Measurements from ENCODE around the gene MEI1. TPM values are rescaled to one million over a fixed set of nuclear protein-coding genes. Genes with fewer than 3 reads are reported as not detected.

MEI1 gene
- total RNA-seq, 1 experiment from 2014 or later: 0.18 TPM

DNA sequence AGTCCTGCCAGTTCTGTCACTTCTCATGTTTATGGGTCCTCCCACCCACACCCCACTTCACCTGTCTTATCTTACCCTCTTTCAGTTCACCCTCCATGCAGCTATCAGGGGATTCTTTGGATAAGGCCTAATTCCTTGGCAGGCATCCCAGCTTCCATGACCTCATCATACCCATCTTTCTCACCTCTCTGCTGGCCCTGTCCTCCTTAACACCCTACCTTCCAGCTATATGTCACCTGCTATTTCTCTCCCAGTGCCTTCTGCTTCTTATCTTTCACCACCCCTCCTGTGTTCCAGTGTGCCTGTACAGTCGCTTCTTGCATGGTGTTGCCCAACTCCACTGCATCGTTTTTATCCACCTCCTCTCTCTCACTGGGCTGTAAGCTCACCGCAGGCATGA is 38.9 kb upstream of the MEI1 start:
- BruUV-seq (replicated peaks): no TSS peak
- DNase-seq (ENCODE audit: low read depth, low spot score): no peak
- Histone ChIP-seq H3K27me3 (ENCODE audit: control insufficient read depth, insufficient read depth, low read length) (no peaks in the 10 kb centered on the region), H3K4me3 (ENCODE audit: low read depth in 2 of 2, low read length in 2 of 2) (no peak overlapping the region), H3K9me3 (ENCODE audit: control insufficient read depth, insufficient read depth, low read depth, low read length) (no peaks in the 10 kb centered on the region), H3K27ac (ENCODE audit: low read length) (no peak overlapping the region), H3K4me1 (ENCODE audit: control insufficient read depth, insufficient read depth, low read length) (no peaks in the 10 kb centered on the region), H3K36me3 (ENCODE audit: control insufficient read depth, insufficient read depth, low read length) (peaks cover 27% of the 10 kb centered on the region; the same call in 1 of the 2 replicates)
- TF ChIP-seq TCF7L2 (IDR thresholded peaks at IDR 0.05; ENCODE audit: low read depth, low read length) (no peak), SIN3A (IDR thresholded peaks at IDR 0.05; ENCODE audit: borderline replicate concordance, insufficient read depth, low read depth, low read length) (no peak), POLR2AphosphoS5 (IDR thresholded peaks at IDR 0.05; ENCODE audit: low read depth, low read length) (no peak)
- TF ChIP-seq, protein P1, sequence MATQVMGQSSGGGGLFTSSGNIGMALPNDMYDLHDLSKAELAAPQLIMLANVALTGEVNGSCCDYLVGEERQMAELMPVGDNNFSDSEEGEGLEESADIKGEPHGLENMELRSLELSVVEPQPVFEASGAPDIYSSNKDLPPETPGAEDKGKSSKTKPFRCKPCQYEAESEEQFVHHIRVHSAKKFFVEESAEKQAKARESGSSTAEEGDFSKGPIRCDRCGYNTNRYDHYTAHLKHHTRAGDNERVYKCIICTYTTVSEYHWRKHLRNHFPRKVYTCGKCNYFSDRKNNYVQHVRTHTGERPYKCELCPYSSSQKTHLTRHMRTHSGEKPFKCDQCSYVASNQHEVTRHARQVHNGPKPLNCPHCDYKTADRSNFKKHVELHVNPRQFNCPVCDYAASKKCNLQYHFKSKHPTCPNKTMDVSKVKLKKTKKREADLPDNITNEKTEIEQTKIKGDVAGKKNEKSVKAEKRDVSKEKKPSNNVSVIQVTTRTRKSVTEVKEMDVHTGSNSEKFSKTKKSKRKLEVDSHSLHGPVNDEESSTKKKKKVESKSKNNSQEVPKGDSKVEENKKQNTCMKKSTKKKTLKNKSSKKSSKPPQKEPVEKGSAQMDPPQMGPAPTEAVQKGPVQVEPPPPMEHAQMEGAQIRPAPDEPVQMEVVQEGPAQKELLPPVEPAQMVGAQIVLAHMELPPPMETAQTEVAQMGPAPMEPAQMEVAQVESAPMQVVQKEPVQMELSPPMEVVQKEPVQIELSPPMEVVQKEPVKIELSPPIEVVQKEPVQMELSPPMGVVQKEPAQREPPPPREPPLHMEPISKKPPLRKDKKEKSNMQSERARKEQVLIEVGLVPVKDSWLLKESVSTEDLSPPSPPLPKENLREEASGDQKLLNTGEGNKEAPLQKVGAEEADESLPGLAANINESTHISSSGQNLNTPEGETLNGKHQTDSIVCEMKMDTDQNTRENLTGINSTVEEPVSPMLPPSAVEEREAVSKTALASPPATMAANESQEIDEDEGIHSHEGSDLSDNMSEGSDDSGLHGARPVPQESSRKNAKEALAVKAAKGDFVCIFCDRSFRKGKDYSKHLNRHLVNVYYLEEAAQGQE (IDR thresholded peaks at IDR 0.05; ENCODE audit: insufficient read depth in 1 of 2, low read depth in 2 of 2, low read length in 1 of 2): no peak
- TF ChIP-seq, protein P2, sequence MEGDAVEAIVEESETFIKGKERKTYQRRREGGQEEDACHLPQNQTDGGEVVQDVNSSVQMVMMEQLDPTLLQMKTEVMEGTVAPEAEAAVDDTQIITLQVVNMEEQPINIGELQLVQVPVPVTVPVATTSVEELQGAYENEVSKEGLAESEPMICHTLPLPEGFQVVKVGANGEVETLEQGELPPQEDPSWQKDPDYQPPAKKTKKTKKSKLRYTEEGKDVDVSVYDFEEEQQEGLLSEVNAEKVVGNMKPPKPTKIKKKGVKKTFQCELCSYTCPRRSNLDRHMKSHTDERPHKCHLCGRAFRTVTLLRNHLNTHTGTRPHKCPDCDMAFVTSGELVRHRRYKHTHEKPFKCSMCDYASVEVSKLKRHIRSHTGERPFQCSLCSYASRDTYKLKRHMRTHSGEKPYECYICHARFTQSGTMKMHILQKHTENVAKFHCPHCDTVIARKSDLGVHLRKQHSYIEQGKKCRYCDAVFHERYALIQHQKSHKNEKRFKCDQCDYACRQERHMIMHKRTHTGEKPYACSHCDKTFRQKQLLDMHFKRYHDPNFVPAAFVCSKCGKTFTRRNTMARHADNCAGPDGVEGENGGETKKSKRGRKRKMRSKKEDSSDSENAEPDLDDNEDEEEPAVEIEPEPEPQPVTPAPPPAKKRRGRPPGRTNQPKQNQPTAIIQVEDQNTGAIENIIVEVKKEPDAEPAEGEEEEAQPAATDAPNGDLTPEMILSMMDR (IDR thresholded peaks at IDR 0.05): no peak
- ATAC-seq: no peak
- POLR2A ChIA-PET: interaction anchor here (1.0 kb wide), 1 partner anchor 9 kb away, joined by 5 read pairs; no protein-coding TSS in a partner anchor
- CTCF ChIA-PET: no interaction called here
- in situ Hi-C loops (cut with HindIII; ENCODE audit: low pct_unique_long_range_greater_than_20kb, low sequenced_read_pairs) (no loop called here), intact Hi-C loops (cut with micrococcal nuclease; ENCODE audit: unreplicated experiment) (no loop called here)

DNA sequence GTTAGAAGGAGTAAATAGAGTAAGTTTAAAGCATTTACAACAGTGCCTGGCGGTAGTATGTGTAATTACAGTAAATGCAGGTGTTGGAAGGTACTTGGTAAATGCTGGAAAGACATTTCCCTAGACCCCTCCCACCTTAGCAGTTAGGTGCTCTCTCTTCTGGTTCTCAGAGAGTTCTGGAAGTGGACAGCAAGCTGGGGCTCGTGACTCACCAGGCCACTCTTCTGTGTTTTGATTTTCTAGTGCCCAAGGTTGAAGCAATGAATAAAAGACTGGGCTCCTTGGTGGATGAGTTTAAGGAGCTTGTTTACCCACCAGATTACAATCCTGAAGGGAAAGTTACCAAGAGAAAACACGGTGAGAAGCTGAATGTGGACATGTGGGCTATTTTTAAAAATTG is 38.2 kb upstream of the MEI1 start:
- H3K27ac ChIP-seq (ENCODE audit: low read length): no peak overlapping the region
- H3K36me3 ChIP-seq (ENCODE audit: control insufficient read depth, insufficient read depth, low read length): peaks cover 27% of the 10 kb centered on the region; the same call in 1 of the 2 replicates
- no peak for ATAC-seq
- H3K4me1 ChIP-seq (ENCODE audit: control insufficient read depth, insufficient read depth, low read length): no peaks in the 10 kb centered on the region
- H3K27me3 ChIP-seq (ENCODE audit: control insufficient read depth, insufficient read depth, low read length): no peaks in the 10 kb centered on the region
- H3K4me3 ChIP-seq (ENCODE audit: low read depth in 2 of 2, low read length in 2 of 2): no peak overlapping the region
- no TSS peak for BruUV-seq (replicated peaks)
- intact Hi-C loops (cut with micrococcal nuclease; ENCODE audit: unreplicated experiment): no loop called here
- POLR2A ChIA-PET: no interaction called here
- CTCF ChIA-PET: no interaction called here
- TF ChIP-seq TCF7L2 (IDR thresholded peaks at IDR 0.05; ENCODE audit: low read depth, low read length) (no peak), POLR2AphosphoS5 (IDR thresholded peaks at IDR 0.05; ENCODE audit: low read depth, low read length) (no peak), SIN3A (IDR thresholded peaks at IDR 0.05; ENCODE audit: borderline replicate concordance, insufficient read depth, low read depth, low read length) (no peak)
- TF ChIP-seq, protein P2 (IDR thresholded peaks at IDR 0.05): no peak
- TF ChIP-seq, protein P1 (IDR thresholded peaks at IDR 0.05; ENCODE audit: insufficient read depth in 1 of 2, low read depth in 2 of 2, low read length in 1 of 2): no peak
- DNase-seq (ENCODE audit: low read depth, low spot score): no peak
- no peaks in the 10 kb centered on the region for H3K9me3 ChIP-seq (ENCODE audit: control insufficient read depth, insufficient read depth, low read depth, low read length)
- in situ Hi-C loops (cut with HindIII; ENCODE audit: low pct_unique_long_range_greater_than_20kb, low sequenced_read_pairs): no loop called here

Data from Panc1 (cell line).